Loucy (cell line): Measurements from ENCODE around the gene EBP.

Experiments used
- EZH2phosphoT487 ChIP-seq: fragments of 200-600 bp; IDR thresholded peaks from 2 replicates; pipeline ENCODE4 v1.6.1; 2018; ENCODE audit warnings: antibody characterized with exemption, mild to moderate bottlenecking, moderate library complexity, borderline replicate concordance
- TF ChIP-seq, protein P1 (sequence below): fragments of 200-600 bp; sonication (generic); conservative IDR thresholded peaks from 2 replicates; pipeline ENCODE4 v1.5.1; 2014; ENCODE audit warnings: mild to moderate bottlenecking, antibody characterized with exemption, low read length

DNA sequence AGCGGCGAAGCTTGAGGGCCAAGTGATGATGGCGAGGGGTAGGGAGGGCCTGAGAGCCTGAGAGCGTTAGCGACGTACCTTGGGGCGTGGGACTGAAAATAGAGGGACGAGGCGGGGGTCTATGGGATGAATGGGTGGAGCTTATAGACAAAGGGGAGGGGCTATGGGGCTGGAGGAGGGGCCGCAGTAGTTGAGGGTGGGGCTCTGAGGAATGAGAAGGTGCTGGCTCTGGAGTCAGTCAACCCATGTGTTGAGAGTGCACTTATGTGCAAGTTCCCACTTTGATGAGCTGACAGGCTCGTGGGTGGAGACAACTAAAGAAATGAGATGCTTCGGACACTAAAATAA lies 18.4 kb downstream of the EBP start:
- TF ChIP-seq, protein P1, sequence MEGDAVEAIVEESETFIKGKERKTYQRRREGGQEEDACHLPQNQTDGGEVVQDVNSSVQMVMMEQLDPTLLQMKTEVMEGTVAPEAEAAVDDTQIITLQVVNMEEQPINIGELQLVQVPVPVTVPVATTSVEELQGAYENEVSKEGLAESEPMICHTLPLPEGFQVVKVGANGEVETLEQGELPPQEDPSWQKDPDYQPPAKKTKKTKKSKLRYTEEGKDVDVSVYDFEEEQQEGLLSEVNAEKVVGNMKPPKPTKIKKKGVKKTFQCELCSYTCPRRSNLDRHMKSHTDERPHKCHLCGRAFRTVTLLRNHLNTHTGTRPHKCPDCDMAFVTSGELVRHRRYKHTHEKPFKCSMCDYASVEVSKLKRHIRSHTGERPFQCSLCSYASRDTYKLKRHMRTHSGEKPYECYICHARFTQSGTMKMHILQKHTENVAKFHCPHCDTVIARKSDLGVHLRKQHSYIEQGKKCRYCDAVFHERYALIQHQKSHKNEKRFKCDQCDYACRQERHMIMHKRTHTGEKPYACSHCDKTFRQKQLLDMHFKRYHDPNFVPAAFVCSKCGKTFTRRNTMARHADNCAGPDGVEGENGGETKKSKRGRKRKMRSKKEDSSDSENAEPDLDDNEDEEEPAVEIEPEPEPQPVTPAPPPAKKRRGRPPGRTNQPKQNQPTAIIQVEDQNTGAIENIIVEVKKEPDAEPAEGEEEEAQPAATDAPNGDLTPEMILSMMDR: no peak
- no peak for TF ChIP-seq EZH2phosphoT487
